Astrocyte (in vitro differentiated cells and primary cell): ENCODE data around the gene KIRREL3.

Experiments used
- CTCF ChIP-seq: IDR thresholded peaks from 2 replicates; pipeline ENCODE4 v1.5.1; 2011; ENCODE audit warnings: low read depth, mild to moderate bottlenecking, inconsistent platforms, low read length, moderate library complexity; ENCODE audit not compliant: insufficient read depth
- EZH2 ChIP-seq: IDR thresholded peaks from 2 replicates; pipeline ENCODE4 v1.6.1; 2012; ENCODE audit warnings: mild to moderate bottlenecking, low read length, inconsistent platforms; ENCODE audit not compliant: insufficient read depth

DNA sequence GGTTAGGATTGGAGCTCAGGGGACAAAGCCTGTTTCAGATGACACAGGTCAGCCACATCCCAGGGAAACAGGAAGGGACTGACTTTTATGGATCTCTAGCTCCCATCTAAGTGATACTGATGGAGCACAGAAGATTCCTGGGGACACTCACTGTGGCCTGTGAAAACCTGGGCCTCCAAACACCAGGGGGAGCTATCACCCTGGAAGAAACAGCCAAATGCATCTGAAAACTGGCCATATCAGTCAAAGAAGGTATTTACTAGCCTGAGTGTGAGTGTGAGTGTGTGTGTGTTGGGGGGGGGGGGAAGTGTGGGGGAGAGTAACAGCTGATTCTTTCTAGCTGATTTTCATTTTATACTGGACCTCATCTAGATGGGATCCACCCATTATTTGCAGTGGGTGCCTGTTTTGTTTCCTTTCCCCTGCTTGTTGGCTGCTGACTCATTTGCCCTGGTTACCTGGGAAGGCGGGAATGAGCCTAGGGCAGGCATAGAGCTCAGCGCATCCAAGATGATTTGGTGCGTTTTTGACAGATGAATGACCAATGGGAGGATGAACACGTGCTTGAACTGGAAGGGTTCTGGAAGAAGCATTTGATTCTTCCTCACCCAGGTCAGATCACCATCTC lies 284.0 kb downstream of the KIRREL3 start:
- TF ChIP-seq CTCF, result peak; percentile 57
- TF ChIP-seq EZH2, result no peak
